HepG2 (cell line): Measurements from ENCODE around the gene MRPL38. TPM values are rescaled to one million over a fixed set of nuclear protein-coding genes. Genes with fewer than 3 reads are reported as not detected.

Experiments used
- ELF3 ChIP-seq: IDR thresholded peaks from 2 replicates; pipeline ENCODE4 v1.6.1; 2016; ENCODE audit warnings: missing genetic modification reagents, missing compliant biosample characterization
- HOXD1 ChIP-seq: sonication (generic); formaldehyde crosslinking; IDR thresholded peaks from 2 replicates; pipeline ENCODE4 v1.5.0; 2020; ENCODE audit warnings: missing genetic modification reagents
- MYC ChIP-seq: sonication (generic); formaldehyde crosslinking; IDR thresholded peaks from 2 replicates; pipeline ENCODE4 v1.9.0; 2021; ENCODE audit warnings: missing genetic modification reagents, borderline replicate concordance
- PPARG ChIP-seq: conservative IDR thresholded peaks from 2 replicates; pipeline ENCODE4 v1.6.1; 2016; ENCODE audit warnings: missing biosample characterization, missing genetic modification reagents
- SMAD9 ChIP-seq: sonication (generic); formaldehyde crosslinking; IDR thresholded peaks from 2 replicates; pipeline ENCODE4 v1.5.1; 2020; ENCODE audit warnings: mild to moderate bottlenecking, missing genetic modification reagents
- SNRNP70 ChIP-seq: fragments of 200-400 bp; formaldehyde crosslinking; IDR thresholded peaks from 2 replicates; pipeline ENCODE4 v1.6.1; 2017; ENCODE audit warnings: mild to moderate bottlenecking, low read depth, low read length, moderate library complexity
- ZNF121 ChIP-seq: sonication (generic); formaldehyde crosslinking; IDR thresholded peaks from 2 replicates; pipeline ENCODE4 v1.5.0; 2020; ENCODE audit warnings: mild to moderate bottlenecking, missing genetic modification reagents
- ZNF142 ChIP-seq: sonication (generic); formaldehyde crosslinking; IDR thresholded peaks from 2 replicates; pipeline ENCODE4 v1.4.0; 2020; ENCODE audit warnings: missing genetic modification reagents
- ZNF274 ChIP-seq: sonication (generic); formaldehyde crosslinking; IDR thresholded peaks from 2 replicates; pipeline ENCODE4 v1.5.1; 2020; ENCODE audit warnings: mild to moderate bottlenecking, missing genetic modification reagents
- ZSCAN22 ChIP-seq: sonication (generic); formaldehyde crosslinking; IDR thresholded peaks from 2 replicates; pipeline ENCODE4 v1.4.0; 2020; ENCODE audit warnings: mild to moderate bottlenecking, missing genetic modification reagents
- polyA plus RNA-seq, 8 experiments: library from polyadenylated mRNA; depleted of rRNA in 3 of 8; stranded (reverse) in 7 of 8; unstranded in 1 of 8; fragments of >200 nt; fragmentation: Illumina TruSeq in 4 of 8; extraction: Trizol in 4 of 8; gene quantifications; 2 replicates each; pipeline versions ENCODE4 v1.2.1 to v1.2.3, GENCODE V29; 2011 to 2016; ENCODE audit warnings: low read depth in 4 of 8, missing spikeins in 1 of 8, mixed read lengths in 1 of 8; ENCODE audit not compliant: insufficient read depth in 1 of 8
- total RNA-seq, 5 experiments: library from RNA; depleted of rRNA; stranded (reverse); fragments of >200 nt; fragmentation: Illumina TruSeq; extraction: Trizol; gene quantifications; 2 replicates each; pipeline ENCODE4 v1.2.3, GENCODE V29; 2016; ENCODE audit warnings: low read depth in 1 of 5

MRPL38 gene
- total and polyA plus RNA-seq, 2 of the 13 experiments (the other 11 are each of a cell fraction or from before 2014, with no cell fraction given) = 83.7 to 125 TPM

DNA sequence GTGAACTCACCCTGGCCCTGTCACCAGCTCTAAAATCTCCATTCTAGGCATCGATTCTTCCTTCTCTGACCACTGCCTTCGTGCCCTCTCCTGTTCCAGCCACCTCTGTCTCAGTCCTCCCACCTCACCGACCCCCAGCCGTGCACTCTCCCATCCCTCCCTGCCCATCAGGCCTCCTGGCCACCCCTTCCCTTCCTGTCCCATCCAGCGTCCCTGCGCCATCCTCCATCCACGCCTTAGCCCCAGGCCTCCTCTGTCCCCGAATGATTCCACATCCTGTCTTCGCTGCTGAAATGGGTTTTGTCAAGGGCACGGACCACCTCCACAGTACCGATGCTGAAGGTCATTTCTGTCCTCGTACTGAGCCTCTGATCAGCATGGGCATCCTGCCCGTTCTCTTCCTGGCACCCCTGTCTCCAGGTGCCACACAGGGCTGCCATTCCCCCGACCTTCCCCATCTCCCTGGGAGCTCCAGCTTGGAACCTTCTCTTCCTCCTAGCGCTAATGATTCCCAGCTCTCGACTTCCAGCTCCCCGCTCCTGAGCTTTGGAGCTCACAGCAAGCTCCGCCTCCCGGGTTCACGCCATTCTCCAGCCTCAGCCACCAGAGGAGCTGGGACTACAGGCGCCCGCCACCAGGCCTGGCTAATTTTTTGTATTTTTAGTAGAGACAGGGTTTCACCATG lies 10.5 kb downstream of the MRPL38 start (continued):
- TF ChIP-seq MYC (CRISPR knock-in tag) (no peak), PPARG (CRISPR knock-in tag) (no peak), ZNF274 (CRISPR knock-in tag) (no peak), ZNF142 (no peak), ZSCAN22 (CRISPR knock-in tag) (no peak), SMAD9 (CRISPR knock-in tag) (no peak), SNRNP70 (no peak), HOXD1 (no peak), ZNF121 (CRISPR knock-in tag) (no peak), ELF3 (no peak)
